ENCODE data around the gene PPP1R12A.

DNA sequence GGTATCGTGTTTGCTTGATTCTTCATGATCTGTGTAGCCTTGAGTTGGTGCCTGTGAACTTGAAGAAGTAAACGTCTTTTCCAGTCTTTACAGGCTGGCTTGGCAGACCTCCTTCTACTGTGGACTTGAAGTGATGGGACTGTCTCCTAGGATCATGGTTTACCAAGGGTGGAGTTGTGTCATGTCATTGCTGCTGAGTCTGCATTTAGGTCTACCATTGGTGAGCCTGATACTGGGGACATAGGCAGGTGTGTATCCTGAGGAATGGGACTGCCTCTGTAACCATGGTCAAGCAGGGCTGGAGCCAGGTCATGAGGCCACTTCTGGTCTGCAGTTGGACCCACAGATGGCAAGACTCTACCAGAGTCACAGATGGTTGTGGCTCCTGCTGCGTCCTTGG, 20.7 kb upstream of the PPP1R12A start:
- no peak for TF ChIP-seq EZH2phosphoT487 (IDR thresholded peaks at IDR 0.05)
- TF ChIP-seq, protein P1, sequence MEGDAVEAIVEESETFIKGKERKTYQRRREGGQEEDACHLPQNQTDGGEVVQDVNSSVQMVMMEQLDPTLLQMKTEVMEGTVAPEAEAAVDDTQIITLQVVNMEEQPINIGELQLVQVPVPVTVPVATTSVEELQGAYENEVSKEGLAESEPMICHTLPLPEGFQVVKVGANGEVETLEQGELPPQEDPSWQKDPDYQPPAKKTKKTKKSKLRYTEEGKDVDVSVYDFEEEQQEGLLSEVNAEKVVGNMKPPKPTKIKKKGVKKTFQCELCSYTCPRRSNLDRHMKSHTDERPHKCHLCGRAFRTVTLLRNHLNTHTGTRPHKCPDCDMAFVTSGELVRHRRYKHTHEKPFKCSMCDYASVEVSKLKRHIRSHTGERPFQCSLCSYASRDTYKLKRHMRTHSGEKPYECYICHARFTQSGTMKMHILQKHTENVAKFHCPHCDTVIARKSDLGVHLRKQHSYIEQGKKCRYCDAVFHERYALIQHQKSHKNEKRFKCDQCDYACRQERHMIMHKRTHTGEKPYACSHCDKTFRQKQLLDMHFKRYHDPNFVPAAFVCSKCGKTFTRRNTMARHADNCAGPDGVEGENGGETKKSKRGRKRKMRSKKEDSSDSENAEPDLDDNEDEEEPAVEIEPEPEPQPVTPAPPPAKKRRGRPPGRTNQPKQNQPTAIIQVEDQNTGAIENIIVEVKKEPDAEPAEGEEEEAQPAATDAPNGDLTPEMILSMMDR (IDR thresholded peaks at IDR 0.05), result no peak
